ENCODE measurements around the gene FIBP.
"Not testable (repeated sequence)": the region's sequence is repeated elsewhere in the genome, so short reads cannot be mapped to it uniquely, and the experiment has no call there.

FIBP gene

GRCh38 chr11:65857853-65858680, 30.2 kb downstream of the FIBP start, which contains the start of gene CFL1:
Gene CFL1 (minus strand): TSS chr11:65858180. CDS start chr11:65858099, 81 bp downstream.
- DNase-seq: peak; percentile 98 to 99

- no peak for DNase-seq
These were observed 30.8 kb downstream of the FIBP start for GRCh38 chr11:65857500-65857852.

GRCh38 chr11:65856689-65857499, 31.4 kb downstream of the FIBP start:
- peak; percentile 87 to 92 for DNase-seq

- DNase-seq: no peak
These were observed 32.3 kb downstream of the FIBP start for GRCh38 chr11:65855927-65856363.

GRCh38 chr11:65854852-65855837, 33.1 kb downstream of the FIBP start:
- no peak for DNase-seq

DNA sequence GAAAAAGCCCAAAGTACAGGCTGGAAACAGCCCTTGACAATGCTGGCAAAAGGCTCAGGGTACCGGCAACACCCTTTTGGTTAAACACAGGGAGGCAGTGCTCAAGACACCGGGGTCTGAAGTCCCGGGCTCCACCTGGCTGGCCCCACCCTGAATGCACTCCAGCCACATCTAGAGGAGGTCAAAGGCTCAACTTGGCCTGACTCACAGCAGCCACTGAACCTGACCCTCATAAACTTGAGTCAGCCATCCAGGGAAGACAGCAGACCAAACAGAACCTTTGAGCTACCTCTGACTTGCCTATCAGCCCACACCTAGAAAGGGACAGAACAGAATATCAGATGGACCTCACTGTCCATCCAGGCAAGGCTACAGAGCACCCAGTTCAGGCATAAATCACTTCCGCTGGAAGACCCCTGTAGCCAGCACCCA, 34.1 kb downstream of the FIBP start:
- DNase-seq: no peak

DNA sequence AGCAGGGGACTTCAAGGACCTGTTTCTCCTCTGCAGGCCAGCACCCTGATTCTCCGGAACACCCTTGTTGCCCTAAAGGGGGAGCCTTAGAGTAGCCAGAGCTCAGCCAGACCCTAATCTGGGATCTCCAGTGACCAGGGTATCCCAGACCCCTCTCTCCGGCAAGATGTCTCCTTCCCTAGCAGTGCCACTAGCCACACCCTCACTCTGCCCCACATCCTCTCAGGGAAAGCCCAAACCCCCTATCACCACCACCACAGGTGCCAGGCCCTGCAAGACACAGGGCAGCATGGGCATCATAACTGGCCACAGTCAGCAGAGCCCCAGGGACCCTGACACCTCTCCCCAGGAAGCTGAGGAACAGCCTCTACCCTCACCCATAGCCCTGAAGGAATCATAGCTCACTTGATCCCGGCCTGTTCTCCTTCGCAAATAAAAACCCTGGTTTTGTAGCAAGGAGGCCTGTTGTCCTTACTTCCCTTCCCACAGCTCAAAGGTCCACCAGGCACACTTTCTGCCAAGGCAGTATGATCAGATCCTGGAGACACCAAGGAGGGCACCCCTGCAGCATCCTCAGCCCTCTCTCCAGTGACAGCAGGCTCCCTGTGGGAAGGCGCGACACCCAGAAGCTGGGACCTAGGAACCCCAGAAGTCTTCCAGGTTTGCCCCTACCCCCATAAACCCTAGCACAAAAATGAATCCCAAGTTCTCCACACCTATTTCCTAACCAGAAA, 34.9 kb downstream of the FIBP start:
- no peak for DNase-seq

- DNase-seq: no peak
These were observed 35.6 kb downstream of the FIBP start for GRCh38 chr11:65852508-65853245.

DNA sequence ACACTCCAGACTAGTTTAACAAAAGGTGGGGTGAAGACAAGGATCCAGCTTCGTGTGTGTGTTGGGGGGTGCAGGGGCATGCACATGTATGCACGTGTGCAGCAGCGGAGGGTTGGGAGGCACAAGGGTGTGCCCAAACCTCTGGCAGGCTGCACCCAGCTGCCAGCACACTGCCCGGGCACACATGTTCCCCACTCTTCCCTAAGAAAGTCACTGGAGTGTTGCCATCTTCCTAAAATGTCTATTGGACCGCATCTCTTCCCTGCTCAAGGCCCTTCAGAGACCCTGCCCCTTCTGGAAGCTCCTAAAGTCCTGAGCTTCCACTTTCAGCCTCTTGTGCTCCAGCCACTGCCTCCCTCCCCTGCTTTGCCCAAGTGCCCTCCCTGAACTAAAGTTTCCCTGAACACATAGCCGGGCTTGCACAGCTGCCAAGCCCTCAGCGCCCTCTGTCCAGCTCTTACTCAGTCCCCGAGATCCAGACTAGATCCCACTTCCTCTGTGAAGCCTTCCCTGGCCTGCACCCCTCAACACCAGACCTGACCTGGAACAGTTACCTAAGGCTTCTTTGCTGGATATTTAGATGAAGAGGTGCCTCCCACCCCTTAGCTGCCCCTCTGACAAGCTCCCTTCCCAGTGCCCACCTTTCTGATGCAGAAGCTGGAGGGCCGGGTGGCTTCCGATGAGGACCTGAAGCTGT, 36.3 kb downstream of the FIBP start:
- DNase-seq: no peak

GRCh38 chr11:65851083-65851579, 37.1 kb downstream of the FIBP start:
- DNase-seq: peak; percentile 35 to 40

GRCh38 chr11:65850217-65851082, 37.8 kb downstream of the FIBP start:
- no peak for DNase-seq

DNA sequence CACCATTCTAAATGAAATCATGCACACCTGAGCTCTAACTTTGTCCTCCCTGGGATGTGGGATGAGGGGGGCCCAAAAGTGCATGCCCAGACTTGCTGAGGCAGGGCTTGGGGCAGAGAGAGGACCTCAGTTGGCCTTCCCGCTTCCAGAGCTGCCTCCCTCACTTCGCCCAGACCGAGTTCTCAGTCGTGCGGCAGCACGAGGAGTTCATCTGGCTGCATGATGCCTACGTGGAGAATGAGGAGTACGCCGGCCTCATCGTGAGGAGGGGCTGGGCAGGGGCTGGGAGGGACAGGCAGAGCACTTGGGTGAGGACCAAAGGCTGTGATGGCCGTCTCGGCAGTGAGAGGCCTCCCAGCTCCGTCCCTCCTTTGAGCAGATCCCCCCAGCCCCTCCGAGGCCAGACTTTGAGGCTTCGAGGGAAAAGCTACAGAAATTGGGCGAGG, 38.5 kb downstream of the FIBP start:
- DNase-seq: no peak

GRCh38 chr11:65849366-65849765, 38.9 kb downstream of the FIBP start:
- no peak for DNase-seq

DNA sequence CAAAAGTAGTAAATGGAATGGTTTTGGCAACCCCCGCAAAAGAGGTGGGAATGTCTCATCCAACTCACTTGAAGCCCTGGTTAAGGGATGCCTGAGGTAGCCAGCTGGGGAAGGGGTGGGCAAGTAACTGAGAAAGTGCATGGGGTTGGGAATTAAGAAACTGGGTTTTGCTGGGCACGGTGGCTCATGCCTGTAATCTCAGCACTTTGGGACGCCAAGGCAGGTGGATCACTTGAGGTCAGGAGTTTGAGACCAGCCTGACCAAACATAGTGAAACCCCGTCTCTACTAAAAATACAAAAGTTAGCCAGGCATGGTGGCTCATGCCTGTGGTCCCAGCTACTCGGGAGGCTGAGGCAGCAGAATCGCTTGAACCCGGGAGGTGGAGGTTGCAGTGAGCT, 39.6 kb downstream of the FIBP start:
- DNase-seq: not testable (repeated sequence)

GRCh38 chr11:65847746-65848145, 40.5 kb downstream of the FIBP start:
- DNase-seq: no peak

- DNase-seq: no peak
These were observed 43.9 kb downstream of the FIBP start for GRCh38 chr11:65844231-65844872.

DNA sequence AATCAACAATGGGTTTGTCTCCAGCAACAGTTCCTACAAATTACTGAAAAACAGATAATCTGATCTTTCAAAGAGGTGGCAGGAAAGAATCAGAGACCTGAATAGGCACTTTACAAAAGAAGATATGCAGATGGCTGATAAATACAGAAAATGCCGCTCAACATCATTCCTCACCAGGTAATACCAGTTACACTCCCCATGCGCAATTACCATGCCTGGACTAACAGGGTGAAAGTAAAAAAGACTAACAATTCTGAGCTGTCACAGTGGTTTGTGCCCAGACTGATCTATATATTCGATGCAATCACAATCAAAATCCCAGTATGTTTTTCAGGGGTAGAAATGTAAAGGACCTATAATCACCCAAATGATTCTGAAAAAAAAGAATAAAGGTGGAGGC, 44.5 kb downstream of the FIBP start:
- no peak for DNase-seq

GRCh38 chr11:65842144-65842543, 46.1 kb downstream of the FIBP start:
- no peak for DNase-seq
